Activated CD4-positive, alpha-beta T cell treated with anti-CD3 and anti-CD28 coated beads for 36 hours (primary cell): ENCODE results near the gene EXOG. TPM values are rescaled to one million over a fixed set of nuclear protein-coding genes. Genes with fewer than 3 reads are reported as not detected.

ENCODE experiments used
- ATAC-seq: fragments of 200-7000 bp; cut with Tn5 transposase; one replicate; pipeline ENCODE4 v1.10.0; 2021; ENCODE audit warnings: mild to moderate bottlenecking, moderate library complexity
- CTCF ChIA-PET: fragments of 350-600 bp; sonication (Branson Sonifier 250); formaldehyde crosslinking; loops from one replicate; lab custom pipeline; 2021; ENCODE audit warnings: antibody characterized with exemption; lab: Charles Lee
- POLR2A ChIA-PET: fragments of 350-600 bp; sonication (Branson Sonifier 250); formaldehyde crosslinking; loops from one replicate; lab custom pipeline; 2021; ENCODE audit warnings: antibody characterized with exemption, inconsistent platforms; lab: Charles Lee
- DNase-seq: peaks from one replicate; pipeline ENCODE4 v3.0.0-alpha.2; 2020
- H3K27ac Mint-ChIP-seq: one replicate; pipeline ENCODE4 v1.8.0; 2021; ENCODE audit warnings: mixed read lengths
- H3K27me3 Mint-ChIP-seq: one replicate; pipeline ENCODE4 v1.8.0; 2021; ENCODE audit warnings: mixed read lengths
- H3K36me3 Mint-ChIP-seq: one replicate; pipeline ENCODE4 v1.8.0; 2021; ENCODE audit warnings: low read depth, mixed read lengths
- H3K4me1 Mint-ChIP-seq: one replicate; pipeline ENCODE4 v1.8.0; 2021; ENCODE audit warnings: mixed read lengths
- H3K4me3 Mint-ChIP-seq: one replicate; pipeline ENCODE4 v1.8.0; 2021; ENCODE audit warnings: mild to moderate bottlenecking, moderate library complexity, mixed read lengths
- H3K9me3 Mint-ChIP-seq: one replicate; pipeline ENCODE4 v1.8.0; 2021; ENCODE audit warnings: low read depth, mixed read lengths
- intact Hi-C, 2 experiments: fragments of 100-400 bp; cut with DNase I in 1 of 2; cut with micrococcal nuclease in 1 of 2; formaldehyde crosslinking; loops; one replicate each; pipeline versions ENCODE4 v1.14.2 to v1.15.1; 2022 to 2024; cut with DNase I, micrococcal nuclease
- total RNA-seq, 2 experiments: library from RNA; stranded (reverse); gene quantifications; one replicate each; pipeline ENCODE4 v1.2.3, GENCODE V29; 2021

The EXOG gene
- total RNA-seq, 2 experiments from 2014 or later: 13.0 to 14.9 TPM

DNA sequence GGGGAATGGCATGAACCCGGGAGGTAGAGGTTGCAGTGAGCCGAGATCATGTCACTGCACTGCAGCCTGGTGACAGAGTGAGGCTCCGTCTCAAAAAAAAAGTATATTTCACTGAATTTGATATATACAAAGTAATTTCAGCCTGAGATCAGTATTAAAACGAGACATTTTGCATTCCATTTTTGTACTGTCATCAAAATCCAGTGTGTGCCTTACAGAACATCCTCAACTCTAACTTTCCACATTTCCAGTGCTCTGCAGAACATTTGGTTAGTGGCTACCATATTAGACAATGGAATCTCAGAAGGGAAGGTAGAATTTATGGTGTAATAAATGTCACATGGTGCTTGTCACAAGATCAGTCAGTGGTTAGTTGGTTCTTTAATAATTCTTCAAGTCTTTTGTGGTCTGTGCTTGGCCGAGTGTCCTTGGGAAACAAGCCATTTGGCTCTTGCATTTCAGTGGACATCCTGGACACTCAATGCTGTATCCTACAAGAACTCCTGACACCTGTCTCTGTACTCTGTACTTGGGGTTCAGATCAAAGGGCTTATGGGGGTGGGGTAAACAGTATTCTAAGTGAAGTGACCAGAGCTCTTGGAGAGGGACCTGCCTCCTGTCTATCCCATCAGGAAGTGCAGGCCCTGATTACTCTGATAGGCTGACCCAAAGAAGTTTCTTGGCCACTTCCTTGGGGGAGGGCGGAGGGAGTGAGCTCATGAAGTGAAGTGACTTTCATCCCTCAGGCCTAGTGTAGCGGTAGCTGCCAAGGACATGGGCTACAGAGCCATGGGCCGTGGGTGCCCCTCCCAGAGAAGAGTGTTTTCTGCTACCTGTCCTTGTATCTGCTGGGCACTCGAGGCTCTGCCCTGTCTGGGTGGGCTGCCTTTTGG is 38.8 kb upstream of the EXOG start:
- Mint-ChIP-seq H3K4me3 (no peak overlapping the region), H3K36me3 (no peaks in the 10 kb centered on the region), H3K27me3 (no peaks in the 10 kb centered on the region), H3K4me1 (peaks cover 9% of the 10 kb centered on the region), H3K27ac (no peak overlapping the region), H3K9me3 (no peaks in the 10 kb centered on the region)
- intact Hi-C loops: loop anchor here in 1 of 2 experiments (10.0 kb wide), 1 partner anchor 323 kb away; the partner anchor contains the start of genes ACAA1 and MYD88
- DNase-seq: no peak
- ATAC-seq: no peak
- POLR2A ChIA-PET: no interaction called here
- CTCF ChIA-PET: no interaction called here

DNA sequence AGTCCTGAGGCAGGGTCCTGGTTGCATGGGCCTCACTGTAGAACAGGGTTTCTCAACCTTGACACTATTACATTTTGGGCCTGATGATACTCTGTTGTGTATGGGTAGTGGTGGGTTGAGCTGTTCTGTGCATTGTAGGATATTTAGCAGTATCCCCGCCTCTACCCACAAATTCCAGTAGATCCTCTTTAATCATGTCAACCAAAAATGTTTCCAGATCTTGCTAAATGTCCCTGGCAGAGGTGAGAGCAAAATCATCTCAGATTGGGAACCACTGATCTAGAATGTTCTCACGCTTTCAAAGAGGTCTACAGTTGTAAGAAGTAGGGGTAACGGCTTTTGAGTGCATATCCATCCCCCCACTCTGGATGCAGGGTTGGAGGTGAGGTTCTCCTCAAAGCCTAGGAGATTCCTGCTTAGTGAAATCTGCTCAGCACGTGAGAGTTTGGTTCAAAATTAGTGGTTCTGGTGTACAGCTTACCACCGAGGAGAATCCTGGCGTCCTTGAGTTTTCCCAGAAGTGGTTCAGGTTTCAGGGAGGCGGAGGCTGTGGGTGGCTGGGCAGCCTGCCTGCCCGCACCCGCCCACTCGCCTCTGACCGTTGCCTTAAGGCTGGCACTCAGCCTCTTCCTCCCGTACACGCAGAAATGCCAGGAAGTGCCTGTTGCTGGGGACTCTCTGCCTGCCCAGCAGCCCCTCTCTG is 37.2 kb upstream of the EXOG start:
- no peaks in the 10 kb centered on the region for H3K27me3 Mint-ChIP-seq
- ChIA-PET POLR2A (no interaction called here), CTCF (interaction anchor here (0.7 kb wide), 1 partner anchor 9 kb away, joined by 3 read pairs; no protein-coding TSS in a partner anchor)
- ATAC-seq: no peak
- H3K27ac Mint-ChIP-seq: no peak overlapping the region
- no peak overlapping the region for H3K4me3 Mint-ChIP-seq
- intact Hi-C loops: loop anchor here in 1 of 2 experiments (10.0 kb wide), 1 partner anchor 324 kb away; the partner anchor contains the start of genes ACAA1 and MYD88
- no peaks in the 10 kb centered on the region for H3K36me3 Mint-ChIP-seq
- H3K9me3 Mint-ChIP-seq: no peaks in the 10 kb centered on the region
- peaks cover 5% of the 10 kb centered on the region for H3K4me1 Mint-ChIP-seq
- no peak for DNase-seq

DNA sequence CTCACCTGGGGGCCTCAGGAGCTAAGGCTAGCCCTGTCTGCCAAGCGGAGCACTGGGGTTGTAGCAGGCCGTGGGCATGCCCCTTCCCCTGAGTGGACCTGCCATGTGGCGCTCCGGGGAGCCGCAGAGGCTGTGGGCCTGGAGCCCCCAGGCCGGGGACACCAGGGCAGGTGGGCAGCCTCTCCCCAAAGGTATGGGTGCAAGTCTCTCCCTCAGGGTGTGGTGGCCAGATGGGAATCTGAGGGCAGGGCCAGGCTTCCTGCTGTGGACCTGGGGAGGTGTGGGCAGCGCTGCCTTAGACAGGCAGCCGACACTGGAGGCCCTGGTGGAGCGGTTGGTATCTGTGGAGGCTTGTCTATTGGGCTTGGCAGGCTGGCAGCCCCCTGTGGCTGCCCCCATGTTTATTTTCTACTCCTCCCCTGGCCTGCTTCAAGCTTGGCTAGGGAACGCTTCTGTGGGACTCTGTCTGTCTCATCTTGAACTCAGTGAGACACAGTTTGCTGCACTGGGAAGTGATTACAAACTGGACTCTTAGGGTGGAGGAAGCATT is 36.6 kb upstream of the EXOG start:
- POLR2A ChIA-PET: no interaction called here
- CTCF ChIA-PET: no interaction called here
- peaks cover 3% of the 10 kb centered on the region for H3K4me1 Mint-ChIP-seq
- ATAC-seq (no peak), DNase-seq (no peak)
- H3K27ac Mint-ChIP-seq: no peak overlapping the region
- intact Hi-C loops: loop anchor here in 1 of 2 experiments (10.0 kb wide), 1 partner anchor 325 kb away; the partner anchor contains the start of genes ACAA1 and MYD88
- no peak overlapping the region for H3K4me3 Mint-ChIP-seq
- H3K27me3 Mint-ChIP-seq: no peaks in the 10 kb centered on the region
- peaks cover 2% of the 10 kb centered on the region for H3K9me3 Mint-ChIP-seq
- peaks cover 3% of the 10 kb centered on the region for H3K36me3 Mint-ChIP-seq

DNA sequence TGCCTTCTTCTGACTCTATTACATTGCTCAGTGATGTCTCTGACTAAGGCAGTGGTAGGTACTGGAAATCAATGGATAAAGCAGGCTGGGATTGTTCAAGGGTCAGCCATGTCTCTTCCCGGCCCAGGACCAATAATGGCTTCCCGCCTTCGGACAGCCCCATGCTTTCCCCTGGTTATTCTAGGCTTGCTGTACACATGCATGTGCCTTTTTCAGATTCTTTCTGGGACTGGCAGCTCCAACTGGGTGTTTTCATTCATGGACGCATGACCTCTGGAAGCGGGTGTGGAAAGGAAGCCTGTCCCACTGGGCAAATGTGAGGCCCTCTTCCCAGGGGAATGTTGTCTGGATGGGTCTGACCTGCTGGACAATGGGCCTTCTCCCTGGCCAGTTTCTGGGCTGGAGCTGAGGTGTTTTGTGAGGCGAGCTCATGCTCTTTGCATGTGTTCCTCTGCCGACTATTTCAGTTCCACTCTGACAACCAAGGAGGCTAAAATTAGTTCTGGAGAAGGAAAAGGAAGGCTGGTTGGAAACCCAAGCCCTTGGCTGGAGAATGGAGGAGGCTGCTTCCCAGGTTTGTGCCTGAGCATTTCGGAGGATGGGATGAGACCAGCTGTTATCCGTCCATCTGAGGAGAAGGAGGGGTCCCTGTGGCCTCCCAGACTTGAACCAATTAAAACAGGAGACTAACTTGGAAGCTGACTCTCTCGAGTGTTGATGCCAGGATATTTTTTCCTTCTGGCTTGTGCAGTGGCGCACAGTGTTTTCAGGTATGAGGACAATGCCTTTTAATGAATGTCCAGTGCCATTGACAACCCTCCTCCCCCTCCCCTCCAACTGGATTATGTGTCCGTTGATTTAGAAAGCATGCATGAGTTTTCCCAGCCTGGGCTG is 35.5 kb upstream of the EXOG start:
- no peak overlapping the region for H3K4me3 Mint-ChIP-seq
- peaks cover 3% of the 10 kb centered on the region for H3K36me3 Mint-ChIP-seq
- H3K4me1 Mint-ChIP-seq: peaks cover 2% of the 10 kb centered on the region
- no peak for ATAC-seq
- H3K9me3 Mint-ChIP-seq: peaks cover 5% of the 10 kb centered on the region
- ChIA-PET POLR2A (no interaction called here), CTCF (interaction anchor here (0.6 to 1.0 kb wide), 2 partner anchors 19 to 404 kb away, joined by 3 read pairs; no protein-coding TSS in a partner anchor)
- no peak overlapping the region for H3K27ac Mint-ChIP-seq
- DNase-seq: no peak
- intact Hi-C loops: no loop called here
- H3K27me3 Mint-ChIP-seq: no peaks in the 10 kb centered on the region

DNA sequence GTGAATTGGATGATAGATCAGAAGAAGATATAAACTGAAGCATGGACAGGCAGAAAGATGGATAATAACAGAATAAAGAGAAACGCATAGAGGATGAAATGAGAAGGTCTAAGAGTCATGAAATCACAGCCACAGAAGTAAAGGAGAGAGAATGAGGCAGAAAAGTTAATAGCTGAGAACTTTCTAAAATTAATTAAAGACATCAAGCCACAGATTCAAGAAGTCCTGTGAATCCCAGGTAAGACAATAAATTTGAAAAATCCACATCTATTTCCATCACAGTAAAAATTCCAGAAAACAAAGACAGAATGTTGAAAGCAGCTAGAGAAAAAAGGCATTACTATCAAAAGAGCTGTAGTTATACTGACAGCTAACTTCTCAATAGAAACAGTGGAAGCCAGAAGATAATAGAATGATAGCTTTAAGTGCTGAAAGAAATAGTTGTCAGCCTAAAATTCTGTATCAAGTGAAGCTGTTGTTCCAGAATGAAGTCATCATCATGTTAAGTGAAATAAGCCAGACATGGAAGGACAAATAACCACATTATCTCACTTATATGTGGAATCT is 30.5 kb upstream of the EXOG start:
- ATAC-seq (no peak), DNase-seq (no peak)
- Mint-ChIP-seq H3K36me3 (peaks cover 13% of the 10 kb centered on the region), H3K4me1 (peaks cover 2% of the 10 kb centered on the region), H3K27me3 (no peaks in the 10 kb centered on the region), H3K27ac (no peak overlapping the region), H3K4me3 (no peak overlapping the region), H3K9me3 (peaks cover 31% of the 10 kb centered on the region)
- CTCF ChIA-PET: interaction anchor here (0.8 kb wide), 1 partner anchor 340 kb away, joined by 3 read pairs; no protein-coding TSS in a partner anchor
- intact Hi-C loops: no loop called here
- POLR2A ChIA-PET: no interaction called here

DNA sequence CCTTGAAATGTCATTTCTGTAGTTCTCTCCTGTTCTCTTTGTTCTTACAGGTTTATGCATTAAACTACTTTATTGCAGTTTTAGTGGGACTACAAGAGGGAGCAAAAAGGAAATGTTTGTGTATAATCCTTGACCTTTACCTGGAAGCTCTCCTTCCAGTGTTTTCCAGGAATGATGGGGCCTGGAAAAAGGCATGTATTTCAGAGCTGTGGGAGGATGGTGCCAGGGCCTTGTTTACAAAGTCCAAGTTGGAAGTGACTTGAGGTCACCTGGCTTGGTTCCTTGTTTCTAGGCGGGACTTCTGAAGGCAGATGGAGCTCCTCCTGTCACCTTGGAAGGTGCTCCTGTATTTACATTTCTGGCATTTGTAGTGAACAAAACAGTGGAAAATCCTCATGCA is 27.4 kb upstream of the EXOG start:
- ATAC-seq (no peak), DNase-seq (no peak)
- H3K4me1 Mint-ChIP-seq: peaks cover 16% of the 10 kb centered on the region
- ChIA-PET POLR2A (interaction anchor here (0.5 kb wide), 1 partner anchor 18 kb away, joined by 4 read pairs; no protein-coding TSS in a partner anchor), CTCF (interaction anchor here (0.6 kb wide), 1 partner anchor 134 kb away, joined by 5 read pairs; no protein-coding TSS in a partner anchor)
- no peak overlapping the region for H3K4me3 Mint-ChIP-seq
- peaks cover 13% of the 10 kb centered on the region for H3K36me3 Mint-ChIP-seq
- H3K9me3 Mint-ChIP-seq: peaks cover 32% of the 10 kb centered on the region
- H3K27me3 Mint-ChIP-seq: no peaks in the 10 kb centered on the region
- no peak overlapping the region for H3K27ac Mint-ChIP-seq
- intact Hi-C loops: no loop called here

DNA sequence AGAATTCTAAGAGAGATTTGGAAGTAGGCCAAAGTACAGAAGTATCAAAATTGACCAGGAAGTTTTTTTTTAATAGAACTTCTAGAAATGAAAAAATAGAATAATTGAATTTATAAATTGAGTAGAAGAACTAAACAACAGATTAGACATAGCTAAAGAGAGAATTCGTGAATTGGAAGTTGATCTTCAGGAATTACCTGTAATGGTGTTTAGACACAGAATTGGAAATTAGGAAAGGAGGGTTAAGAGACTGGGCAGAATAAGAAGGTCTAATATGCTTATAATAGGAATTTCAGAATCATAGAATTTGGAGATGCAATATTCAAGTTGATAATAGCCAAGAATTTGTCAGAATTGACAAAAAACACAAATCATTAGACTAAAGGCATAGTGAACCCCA is 26.3 kb upstream of the EXOG start:
- DNase-seq: no peak
- ChIA-PET POLR2A (no interaction called here), CTCF (interaction anchor here (0.7 to 1.7 kb wide), 3 partner anchors 10 to 351 kb away, joined by 3 to 9 read pairs (median 4); no protein-coding TSS in a partner anchor)
- ATAC-seq: no peak
- H3K27ac Mint-ChIP-seq: no peak overlapping the region
- H3K36me3 Mint-ChIP-seq: peaks cover 10% of the 10 kb centered on the region
- intact Hi-C loops: no loop called here
- H3K4me1 Mint-ChIP-seq: peaks cover 19% of the 10 kb centered on the region
- H3K4me3 Mint-ChIP-seq: no peak overlapping the region
- H3K9me3 Mint-ChIP-seq: peaks cover 30% of the 10 kb centered on the region
- no peaks in the 10 kb centered on the region for H3K27me3 Mint-ChIP-seq

DNA sequence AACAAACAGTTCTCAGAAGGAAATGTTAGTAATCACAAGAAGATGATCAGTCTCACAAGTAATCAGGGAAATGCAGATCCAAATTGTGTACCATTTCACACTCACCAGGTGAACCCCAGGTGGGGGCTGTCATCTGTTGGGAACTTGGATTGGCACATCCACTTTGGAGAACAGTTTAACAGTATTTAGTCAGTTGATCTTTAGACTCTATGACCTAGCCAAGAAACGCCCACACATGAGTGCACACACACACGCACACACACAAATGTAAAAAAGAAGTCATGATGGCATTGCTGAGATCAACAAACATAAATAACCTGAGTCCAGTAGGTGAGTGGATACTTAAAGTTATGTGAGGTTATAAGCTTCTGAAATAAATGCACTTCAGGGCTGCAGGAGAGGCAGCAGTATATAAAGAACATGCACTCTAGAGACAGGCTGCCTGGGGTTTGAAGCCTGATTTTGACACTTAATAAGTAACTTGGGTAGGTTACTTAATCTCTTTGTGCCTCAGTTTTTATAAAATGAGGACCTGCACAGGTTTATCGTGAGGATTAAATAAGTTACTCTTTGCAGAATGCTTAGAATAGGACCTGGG is 24.8 kb upstream of the EXOG start:
- POLR2A ChIA-PET: interaction anchor here (0.7 kb wide), 1 partner anchor 580 kb away, joined by 3 read pairs; no protein-coding TSS in a partner anchor
- CTCF ChIA-PET: no interaction called here
- intact Hi-C loops: no loop called here

DNA sequence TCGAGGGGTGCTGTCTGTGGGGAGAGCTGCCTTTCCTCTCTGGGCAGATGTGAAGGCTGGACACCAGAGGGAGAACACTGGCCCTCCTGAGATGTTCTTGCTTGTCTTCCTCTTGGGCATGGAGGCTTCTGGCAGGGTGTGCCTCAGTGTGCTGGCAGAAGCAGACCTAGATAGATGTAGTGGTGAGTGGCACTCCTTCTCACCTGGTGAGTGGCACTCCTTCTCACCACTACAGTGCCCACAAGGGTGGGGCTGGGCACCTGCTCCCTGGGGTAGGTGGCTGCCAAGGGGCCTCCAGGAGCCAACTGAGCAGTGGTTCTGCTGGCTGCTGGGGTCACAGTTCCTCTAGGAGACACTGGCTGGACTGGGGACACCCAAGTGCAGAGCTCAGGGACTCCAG is 23.8 kb upstream of the EXOG start:
- intact Hi-C loops: no loop called here
- POLR2A ChIA-PET: interaction anchor here (0.6 kb wide), 1 partner anchor 206 kb away, joined by 3 read pairs; no protein-coding TSS in a partner anchor

More for the DNA sequence above, 24.8 kb upstream of the EXOG start:
- H3K4me3 Mint-ChIP-seq: no peak overlapping the region
- H3K9me3 Mint-ChIP-seq: peaks cover 24% of the 10 kb centered on the region
- no peaks in the 10 kb centered on the region for H3K27me3 Mint-ChIP-seq
- no peak for ATAC-seq
- DNase-seq: no peak
- H3K4me1 Mint-ChIP-seq: peaks cover 19% of the 10 kb centered on the region
- peaks cover 7% of the 10 kb centered on the region for H3K36me3 Mint-ChIP-seq
- H3K27ac Mint-ChIP-seq: no peak overlapping the region

DNA sequence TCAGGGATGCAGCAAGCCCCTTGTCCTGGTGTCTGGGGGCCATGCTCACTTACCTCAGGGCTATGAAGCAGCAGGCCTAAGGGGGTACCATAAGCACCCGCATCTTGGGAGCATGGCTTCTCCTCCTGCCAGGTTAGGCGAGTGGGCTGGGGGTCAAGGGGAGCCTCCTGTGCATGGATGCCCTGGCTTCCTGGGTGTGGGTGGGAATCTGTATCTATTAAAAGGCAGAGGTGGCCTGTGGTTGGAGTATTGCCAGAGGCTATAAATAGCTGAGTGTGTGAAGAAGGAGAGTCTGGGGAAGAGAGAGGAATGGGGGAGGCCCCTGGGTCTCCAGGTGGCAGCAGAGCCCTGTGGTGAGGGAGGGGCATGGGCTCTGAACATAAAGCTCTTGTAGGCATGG is 22.9 kb upstream of the EXOG start:
- no peak overlapping the region for H3K27ac Mint-ChIP-seq
- no peaks in the 10 kb centered on the region for H3K27me3 Mint-ChIP-seq
- peaks cover 7% of the 10 kb centered on the region for H3K36me3 Mint-ChIP-seq
- H3K4me3 Mint-ChIP-seq: no peak overlapping the region
- intact Hi-C loops: no loop called here
- ChIA-PET CTCF (interaction anchor here (1.0 to 1.5 kb wide), 2 partner anchors 47 to 126 kb away, joined by 3 to 5 read pairs; partner anchors contain the start of gene XYLB), POLR2A (no interaction called here)
- H3K4me1 Mint-ChIP-seq: peaks cover 19% of the 10 kb centered on the region
- no peak for DNase-seq
- no peak for ATAC-seq
- H3K9me3 Mint-ChIP-seq: peaks cover 22% of the 10 kb centered on the region

More for the DNA sequence above, 23.8 kb upstream of the EXOG start:
- peaks cover 24% of the 10 kb centered on the region for H3K9me3 Mint-ChIP-seq
- no peak overlapping the region for H3K4me3 Mint-ChIP-seq
- no peaks in the 10 kb centered on the region for H3K27me3 Mint-ChIP-seq
- peaks cover 19% of the 10 kb centered on the region for H3K4me1 Mint-ChIP-seq
- DNase-seq (no peak), ATAC-seq (no peak)
- H3K27ac Mint-ChIP-seq: no peak overlapping the region
- CTCF ChIA-PET: no interaction called here
- peaks cover 7% of the 10 kb centered on the region for H3K36me3 Mint-ChIP-seq
